ENCODE data around the gene SEMA5A.
A peak's percentile ranks its signal among the peaks of the same experiment; 100 is the strongest.

The SEMA5A gene

DNA sequence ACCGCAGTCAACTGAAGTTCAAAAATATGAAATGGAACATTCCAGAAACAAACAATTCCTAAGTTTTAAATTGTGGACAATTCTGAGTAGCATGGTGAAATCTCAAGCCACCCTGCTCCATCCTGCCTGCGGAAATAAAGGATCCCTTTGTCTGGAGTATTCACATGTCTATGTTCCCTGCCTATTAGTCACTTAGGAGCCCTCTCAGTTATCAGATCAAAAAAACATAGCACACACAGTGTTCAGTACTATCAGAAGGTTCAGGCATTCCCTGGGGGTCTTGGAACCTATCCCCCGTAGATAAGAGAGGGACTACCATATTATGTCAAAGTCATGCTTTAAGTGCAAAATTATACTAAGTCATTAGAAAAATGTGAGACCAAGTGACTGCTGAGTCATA lies 300.8 kb downstream of the SEMA5A start:
- DNase-seq, result no peak

DNA sequence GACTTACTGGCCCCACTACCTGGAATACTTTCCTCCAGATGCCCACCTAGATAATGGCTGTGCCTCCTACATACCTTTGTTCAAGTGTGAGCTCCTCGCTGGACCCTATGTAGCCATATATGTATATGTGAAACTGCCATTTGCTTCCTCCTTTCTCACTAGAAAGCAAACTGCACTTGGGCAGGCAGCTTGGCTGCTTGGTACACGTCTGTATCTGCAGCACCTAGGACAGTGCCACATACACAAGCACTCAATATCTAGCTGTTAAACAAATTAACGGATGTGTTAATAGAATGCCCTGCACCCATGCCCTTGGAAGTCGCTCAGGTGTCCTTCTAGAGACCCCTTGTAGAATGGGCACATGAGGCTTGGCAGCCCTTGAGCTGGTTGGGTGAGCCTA lies 301.5 kb downstream of the SEMA5A start:
- DNase-seq, result no peak

DNA sequence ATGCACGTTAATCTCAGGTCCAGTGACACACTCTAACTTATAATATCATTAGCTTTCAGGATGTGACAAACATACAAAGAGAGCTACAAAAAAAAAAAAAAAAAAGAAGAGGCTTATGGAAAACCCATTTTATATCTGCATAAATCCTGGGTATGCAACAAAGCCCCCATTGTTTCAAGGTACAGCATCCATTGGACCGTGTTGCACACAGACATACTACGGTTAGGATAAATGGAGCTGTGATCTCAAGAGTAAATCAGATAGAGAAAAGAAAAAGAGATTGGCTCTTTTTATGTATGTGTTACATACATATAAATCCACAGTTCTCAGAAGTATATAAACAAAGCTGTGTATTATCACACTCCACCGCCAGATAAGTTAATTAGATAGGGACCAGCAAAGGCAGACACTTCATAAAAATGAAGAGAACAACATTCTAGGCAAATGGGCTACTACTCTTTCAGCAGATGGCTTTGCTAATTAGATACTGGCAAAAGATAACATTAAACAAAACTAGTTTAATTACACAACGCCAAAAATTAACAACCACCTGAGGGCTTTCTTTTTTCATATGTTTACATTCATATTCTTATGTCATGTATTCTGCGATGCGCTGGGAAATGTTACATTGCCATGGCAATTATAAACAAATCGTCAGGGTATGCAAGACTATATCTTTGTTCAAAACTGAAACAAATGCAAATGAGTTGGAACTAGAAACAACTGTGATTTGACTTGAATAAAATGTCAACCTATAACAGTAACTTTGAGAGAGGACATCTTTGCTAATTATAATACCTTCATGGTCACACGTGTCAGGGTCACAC lies 304.2 kb downstream of the SEMA5A start:
- DNase-seq, result no peak

DNA sequence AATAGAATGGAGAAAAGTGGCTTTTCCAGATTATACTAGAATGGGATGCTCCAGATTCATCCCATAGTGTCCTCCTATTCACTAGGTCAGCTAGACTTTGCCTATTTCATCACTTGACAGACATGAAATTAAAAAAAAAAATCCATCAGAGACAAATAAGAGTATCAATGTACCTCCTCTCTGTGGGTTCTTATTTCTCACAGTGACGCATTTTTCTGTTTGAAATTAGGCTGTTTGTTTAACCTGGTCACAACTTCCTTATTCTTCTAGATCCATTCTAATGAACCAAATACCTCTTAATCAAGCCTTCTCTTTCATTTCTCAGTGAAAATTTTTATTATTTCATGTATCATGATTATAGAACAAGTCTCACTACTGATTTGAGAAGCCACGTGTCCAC lies 305.4 kb downstream of the SEMA5A start:
- DNase-seq, result no peak

DNA sequence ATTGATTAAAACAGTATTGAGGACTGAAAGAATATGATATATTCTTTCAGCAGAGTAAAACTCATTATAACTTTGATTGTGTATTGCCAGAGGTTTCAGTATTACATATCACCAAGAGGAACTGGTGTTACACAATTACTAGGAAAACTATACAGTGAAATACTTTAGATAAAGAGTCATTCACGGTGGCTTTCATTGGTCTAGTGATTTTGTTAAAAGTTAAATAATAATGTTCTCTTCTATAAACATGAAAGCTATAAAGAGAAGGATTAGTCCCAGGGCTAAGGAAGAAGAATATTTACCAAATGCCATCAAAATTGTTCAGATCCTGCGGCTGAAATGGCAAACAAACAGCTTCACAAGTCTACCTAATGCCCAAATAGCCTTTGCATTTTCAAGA lies 306.2 kb downstream of the SEMA5A start:
- no peak for DNase-seq

DNA sequence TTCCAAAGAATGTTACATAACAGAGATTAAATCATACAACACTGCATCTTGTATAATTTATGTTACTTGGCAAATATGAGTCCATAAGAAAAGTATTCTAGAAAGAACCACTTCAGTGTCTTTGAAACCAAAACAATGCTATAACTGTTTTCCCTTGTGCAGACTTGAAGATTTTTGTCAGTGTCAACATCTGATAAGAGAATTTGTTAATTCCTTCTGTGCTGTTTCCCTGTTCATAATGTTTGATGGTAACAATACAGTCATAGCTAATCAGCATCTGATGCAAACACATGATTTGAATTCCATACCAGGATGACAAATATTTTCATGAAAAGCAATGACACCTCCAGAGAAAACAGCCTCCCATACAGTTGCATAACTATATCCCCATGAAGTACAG lies 306.8 kb downstream of the SEMA5A start:
- DNase-seq, result no peak

DNA sequence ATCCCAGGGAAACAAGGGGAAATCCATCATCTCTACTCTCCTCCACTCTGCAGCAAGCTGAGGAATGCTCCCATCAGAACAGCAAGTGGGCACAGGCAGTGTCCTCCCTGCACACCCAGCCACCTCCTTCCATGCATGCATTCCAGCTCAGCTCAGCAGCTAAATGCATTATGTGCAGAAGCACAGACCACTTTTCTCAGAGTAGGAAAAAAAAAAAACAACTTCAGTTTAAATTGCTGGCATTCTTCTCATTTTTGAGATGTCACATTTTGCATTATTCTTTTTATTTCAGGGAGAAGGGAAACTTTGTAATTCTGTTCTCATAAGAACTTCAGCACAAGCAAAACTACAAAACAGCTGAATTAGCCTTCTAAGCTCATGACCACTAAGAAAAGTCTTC lies 312.2 kb downstream of the SEMA5A start:
- DNase-seq, result no peak

DNA sequence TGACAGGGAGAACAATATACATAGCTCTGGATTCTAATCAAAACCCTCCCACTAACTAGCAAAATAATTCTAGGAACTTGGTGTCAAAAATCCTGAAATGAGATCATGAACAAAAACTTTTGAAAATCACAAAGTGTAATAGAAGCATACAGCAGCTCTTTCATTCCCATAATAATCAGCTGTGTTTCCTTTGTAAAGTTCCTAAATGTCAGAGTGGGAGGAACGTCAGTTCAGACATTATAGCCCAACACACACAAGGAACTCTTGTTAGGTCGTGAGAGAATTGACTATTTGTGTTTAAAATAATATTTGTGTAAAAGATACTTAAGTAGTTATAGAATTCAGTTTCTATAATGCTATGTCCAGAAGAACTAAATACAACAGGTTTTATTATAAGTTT lies 312.8 kb downstream of the SEMA5A start:
- DNase-seq, result no peak

DNA sequence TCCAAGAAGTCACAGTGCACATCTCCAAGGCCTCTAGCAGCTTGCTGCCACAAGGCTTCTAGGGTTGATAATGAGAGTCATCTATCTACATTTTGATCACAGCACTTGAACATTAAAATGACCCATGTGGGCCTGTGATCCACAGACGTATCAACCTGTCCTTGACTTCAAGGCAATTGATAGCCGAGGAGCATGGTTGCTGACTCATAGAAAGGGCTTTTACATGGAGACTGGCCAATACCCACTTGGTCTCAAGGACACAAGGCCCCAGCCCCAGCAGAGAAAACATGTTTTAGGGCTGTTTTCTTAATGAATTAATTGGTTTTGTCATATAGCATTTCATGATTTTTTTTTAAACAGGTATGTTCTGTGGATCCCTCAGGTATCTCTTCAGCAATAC lies 314.0 kb downstream of the SEMA5A start:
- DNase-seq, result no peak

DNA sequence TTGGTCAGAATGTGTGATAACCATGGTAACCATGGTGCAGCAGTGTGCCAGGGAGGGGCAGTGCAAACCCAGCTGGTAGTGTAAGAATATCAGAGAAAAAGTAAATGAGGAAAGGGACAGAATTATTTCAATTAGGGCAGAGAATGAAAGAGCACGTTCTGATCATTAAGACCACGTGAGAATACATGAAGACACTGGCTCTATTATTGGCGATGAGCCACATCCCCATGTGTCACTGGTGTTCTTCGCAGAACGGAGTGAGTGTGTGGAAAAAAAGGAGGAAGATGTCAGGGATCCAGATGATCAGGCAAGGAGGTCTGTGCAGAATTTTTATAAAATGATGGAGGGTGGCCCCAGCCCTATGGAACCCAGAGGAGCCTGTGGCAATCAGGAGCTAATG lies 315.5 kb downstream of the SEMA5A start:
- DNase-seq, result no peak

DNA sequence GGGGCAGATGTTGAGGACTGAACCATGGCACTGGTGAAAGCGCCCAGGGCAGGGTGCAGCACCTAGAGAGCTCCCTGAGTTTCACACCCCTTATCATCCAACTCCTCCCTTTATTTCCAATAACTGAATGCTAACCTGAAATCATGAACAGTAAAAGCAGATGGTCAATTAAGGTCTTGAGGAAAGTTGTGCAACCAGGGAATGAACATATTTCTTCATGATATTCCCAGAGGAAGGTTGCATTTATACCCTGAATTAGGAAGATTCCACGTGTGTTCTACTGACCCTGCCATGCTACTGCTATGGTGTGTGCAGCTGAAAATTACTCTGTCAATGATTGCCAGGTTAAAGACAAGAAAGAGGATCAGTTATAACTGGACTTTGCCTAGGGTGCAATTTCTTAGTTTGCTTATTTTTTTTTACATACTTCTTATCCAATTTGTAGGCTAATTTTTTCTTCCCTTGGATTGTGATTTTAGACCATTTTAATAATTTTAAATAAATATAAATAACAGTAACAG lies 319.8 kb downstream of the SEMA5A start:
- DNase-seq, result no peak

DNA sequence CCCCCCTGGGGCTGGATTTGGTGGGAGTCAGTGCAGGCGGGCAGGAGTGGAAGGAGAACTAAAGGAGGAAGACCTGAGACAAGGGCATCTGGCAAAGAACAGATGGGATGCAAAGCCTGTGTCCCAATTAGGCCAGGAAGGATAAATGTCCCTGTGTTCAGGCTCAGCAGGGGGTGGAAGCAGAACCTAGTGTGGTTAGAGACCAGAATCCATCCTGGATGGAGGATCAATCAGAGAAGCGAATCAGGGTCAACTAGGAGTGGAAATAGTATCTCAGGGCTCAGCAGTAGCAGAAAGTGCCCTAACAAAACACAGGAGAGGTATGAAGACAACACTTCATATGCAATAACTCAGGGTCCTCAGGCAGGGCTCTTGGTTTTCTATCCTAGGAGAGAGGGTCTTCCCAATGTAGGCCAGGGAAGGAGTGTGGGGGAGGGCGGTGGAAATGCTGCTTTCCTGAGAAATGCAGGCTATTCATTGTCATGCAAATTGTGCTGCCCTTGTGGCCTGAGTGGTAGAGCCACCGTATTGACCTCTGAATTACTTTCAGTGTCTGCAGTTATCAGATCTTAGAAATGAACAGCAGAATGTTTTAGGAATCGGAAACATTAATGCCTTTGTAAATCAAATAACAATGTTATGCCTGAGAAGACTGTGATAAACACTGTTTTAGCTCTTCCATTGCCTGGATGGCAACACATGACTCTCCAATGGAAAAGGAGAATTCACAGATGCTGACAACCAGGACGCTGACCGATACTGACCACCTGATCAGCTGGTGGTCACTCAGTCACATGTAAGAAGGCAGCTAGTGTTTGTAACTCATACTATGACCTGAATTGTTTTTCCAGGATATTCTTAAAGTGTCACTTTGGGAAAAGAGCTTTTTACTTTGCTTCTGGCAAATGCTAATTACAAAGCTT lies 323.6 kb downstream of the SEMA5A start:
- DNase-seq, result no peak

DNA sequence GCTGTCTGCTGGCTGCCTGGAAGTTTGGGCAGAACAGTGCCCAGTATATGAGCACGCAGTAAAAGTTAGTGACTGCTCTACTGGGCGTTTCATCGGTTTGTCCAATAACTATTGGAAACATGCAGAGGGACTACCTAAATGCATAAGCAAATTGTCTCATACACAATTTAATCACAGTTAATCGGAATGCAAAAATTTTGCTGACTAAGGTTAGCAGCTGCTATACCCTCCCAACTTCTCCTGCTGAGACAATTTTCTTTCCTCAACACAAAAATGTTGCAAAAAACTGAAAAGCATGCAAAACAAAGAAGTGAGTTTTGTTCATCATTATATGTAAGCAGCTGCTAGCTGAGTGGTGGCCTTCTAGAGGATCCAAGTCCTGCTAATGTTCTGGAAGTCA lies 327.5 kb downstream of the SEMA5A start:
- no peak for DNase-seq

DNA sequence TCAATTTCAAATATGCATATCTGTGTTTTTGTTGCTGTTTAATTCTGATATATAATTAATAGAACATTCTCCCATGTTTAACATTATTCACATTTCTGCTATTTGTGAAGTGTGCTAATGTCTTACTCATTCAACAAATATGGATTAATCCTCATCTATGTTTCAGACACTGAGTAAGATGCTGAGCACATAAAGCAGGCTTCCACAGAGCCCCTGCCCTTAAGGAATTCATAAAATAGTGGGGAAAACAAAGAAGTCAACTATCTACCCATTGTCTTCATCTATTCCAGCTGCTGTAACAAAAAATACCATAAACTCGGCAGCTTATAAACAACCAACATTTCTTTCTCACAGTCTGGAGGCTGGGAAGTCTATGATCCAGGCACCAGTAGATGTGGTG lies 333.3 kb downstream of the SEMA5A start:
- DNase-seq, result no peak

DNA sequence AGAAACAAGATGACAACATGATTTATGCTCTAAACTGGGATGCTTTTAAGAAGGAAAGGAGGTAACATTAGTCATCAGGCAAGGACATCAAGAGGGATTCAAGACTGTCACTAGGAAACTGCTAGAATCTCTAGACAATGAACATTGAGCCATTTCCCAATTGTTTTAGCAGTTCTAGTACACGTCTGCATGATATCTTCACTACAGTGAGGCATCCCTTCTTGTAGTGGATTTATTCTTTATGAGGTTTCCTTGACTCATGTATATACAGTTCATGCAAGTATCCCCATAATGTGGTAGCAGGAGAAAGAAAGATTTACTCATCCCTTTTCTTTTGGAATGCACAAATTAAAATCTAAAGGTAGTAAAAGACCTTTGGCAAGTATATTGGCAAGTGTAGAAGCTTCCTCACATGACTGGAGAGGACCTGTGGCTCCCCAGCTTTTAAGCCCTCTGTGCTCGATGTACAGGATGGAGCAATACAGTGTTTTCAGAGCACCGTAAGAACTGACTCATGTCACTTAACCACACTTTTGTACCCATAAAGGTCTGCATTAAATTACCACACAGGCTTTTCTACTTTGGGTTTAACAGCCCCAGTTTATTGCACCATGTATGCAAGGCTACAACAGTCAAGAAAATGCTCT lies 335.9 kb downstream of the SEMA5A start:
- DNase-seq, result no peak

DNA sequence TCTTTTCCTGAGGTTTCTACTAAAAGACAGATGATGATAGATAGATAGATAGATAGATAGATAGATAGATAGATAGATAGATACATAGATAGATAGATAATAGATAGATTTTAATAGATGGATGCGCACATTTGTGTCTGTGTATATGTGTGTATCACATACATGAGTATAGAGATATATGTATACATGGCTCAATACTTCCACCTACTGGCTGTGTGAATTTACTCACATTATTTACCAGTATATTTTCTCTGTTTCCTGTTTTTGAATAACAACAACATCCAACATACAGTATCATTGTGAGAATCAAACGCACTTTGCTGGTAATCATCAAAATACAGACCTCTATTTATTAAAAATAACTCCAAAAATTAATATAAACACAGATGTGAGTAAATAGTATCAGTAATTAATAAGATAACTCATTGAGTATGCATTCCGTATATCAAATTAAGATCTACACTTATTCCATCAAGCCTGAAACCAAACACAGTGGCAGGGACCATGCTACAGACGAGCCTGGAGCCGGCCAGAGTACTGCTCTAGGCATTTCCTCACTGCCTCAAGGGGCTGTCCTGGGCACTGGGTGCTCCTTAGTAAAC lies 338.0 kb downstream of the SEMA5A start:
- DNase-seq, result peak in 1 of 2 donors; percentile 13

DNA sequence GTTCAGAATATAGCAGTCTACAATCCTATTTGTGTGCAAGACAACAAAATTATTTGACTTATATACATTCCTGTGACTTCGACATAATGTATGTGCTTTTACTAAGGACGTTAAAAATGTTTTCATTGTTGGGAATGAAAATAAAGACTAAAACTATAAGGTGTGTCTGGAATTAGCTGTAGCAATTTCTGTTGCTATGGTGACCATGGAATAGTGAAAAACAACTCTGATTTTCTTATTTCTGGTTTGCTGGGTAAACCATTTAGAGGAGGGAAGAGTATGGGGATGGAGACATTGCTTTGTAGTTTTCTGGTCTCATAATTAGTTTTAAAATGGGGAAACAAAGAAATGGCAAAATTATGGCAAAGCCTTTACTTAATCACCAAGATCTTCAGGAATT lies 343.2 kb downstream of the SEMA5A start:
- DNase-seq, result no peak

DNA sequence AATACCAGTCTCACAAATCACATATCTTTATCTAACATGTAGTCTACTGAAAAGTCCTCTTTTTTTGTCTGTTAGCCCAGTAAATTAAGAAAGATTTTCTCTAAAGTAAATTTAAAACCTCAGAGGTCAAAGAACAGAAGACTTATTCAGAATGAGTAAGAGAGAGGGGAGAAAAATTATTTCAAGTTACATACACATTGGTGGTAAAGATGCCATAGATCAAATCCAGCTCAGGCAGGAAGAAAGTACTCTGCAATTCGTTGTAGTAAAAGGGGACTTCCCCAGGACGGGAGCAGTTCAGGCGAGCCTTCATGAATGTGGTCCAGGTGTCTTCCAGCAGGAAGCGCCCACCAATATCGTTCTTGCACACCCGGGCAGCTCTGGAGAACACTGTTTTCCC lies 344.1 kb downstream of the SEMA5A start:
- DNase-seq, result no peak

DNA sequence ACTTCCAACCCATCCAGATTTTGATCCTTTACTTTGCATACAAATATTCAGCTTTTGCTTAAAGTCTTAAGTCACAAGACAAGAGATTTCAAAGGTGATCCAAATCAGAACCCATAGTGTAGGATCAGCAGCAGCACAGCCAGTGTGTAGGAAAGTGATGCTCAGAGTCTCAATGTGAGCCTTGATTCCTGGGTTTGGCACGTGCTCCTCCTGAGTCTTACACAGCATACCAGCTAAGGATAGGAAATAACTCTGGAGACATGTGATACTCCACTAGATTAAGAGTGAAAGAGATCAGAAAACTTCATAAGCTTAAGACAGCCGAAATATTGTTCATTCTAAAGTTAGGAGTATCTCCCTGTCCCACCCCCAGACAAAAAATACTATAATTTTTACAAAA lies 344.9 kb downstream of the SEMA5A start:
- DNase-seq, result no peak

DNA sequence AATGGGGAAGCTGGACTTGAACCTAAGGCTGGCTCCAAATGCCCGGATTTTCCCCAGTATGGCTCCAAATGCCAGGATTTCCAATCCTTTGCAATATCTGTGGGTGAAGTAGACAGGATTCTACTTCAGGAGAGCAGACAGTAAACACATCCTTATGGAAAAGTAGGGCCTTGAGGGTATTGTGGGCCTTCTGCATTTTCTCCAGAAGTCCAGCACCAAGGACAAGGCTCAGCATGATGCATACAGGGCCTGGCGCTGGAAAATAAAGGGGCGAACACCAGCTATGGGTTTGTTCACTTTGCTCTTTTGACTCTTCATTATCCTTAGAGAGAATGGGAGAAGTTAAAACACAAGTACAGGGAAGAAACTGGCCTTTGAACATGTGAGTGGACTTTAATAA lies 347.5 kb downstream of the SEMA5A start:
- no peak for DNase-seq

DNA sequence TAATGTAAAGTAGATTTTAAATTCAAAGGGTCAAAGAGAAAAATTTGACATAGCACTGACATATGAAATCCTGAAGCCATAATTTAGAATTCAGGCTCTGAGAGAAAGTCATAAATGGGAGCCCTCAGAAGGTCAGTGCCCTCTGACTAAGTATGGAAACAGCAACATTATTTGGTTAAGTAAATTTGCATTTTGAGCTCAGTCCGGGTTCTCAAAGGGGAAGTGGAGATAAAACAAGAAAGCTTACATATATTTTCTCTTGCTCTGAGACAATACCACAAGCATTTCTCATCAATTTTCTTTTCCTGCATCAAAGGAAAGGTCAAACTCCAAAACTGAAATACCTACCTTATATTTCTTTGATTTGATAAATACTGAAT lies 348.0 kb downstream of the SEMA5A start:
- no peak for DNase-seq

DNA sequence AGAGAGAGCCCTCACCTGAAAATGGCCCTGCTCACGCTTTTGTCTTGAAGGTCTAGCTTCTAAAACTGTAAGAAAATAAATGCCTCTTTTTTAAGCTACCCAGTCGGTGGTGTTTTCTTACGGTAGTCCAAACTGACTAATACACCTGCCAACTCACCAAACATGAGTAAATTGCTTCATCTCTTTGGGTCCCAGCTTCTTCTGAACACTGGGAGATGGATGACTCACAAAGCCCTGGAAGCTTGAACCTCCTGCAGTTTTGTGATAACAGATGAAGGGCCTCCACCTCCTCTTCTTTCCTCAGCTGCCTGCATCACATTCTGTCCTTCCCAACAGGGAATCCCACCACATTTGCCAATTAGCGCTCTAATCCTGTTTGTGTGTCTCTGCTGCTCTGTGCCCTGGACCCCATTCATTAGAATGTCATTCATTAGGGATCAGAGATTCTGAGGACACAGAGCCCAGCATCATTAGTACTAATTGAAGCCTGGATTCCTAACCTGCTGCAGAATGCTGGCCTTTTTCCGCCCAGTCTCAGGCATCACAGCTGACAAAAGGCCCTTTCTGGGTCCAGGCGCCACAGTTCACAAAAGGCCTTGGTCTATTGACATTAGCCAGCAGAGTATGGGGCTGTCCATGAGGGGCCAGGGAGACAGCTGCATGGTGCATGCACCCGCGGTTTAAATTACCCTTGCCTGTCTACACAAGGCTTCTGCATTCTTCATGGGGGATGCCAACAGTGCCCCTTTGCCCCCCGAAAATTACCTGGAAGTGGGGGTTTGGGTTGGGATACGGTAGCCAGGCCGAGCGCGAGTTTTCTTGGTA lies 349.3 kb downstream of the SEMA5A start:
- DNase-seq, result no peak

All from CD4-positive, alpha-beta T cell treated with Interferon alpha-2 for 1 hour (primary cell).